Tongue (tissue), 2 donors: ENCODE results near the gene G6PC3. TPM values are rescaled to one million over a fixed set of nuclear protein-coding genes. Genes with fewer than 3 reads are reported as not detected.
A peak's percentile ranks its signal among the peaks of the same experiment; 100 is the strongest.
"Not testable (repeated sequence)": the region's sequence is repeated elsewhere in the genome, so short reads cannot be mapped to it uniquely, and the experiment has no call there.

Experiments
- DNase-seq: peaks from one replicate; pipeline ENCODE4 v3.0.0-alpha.2; 2015
- total RNA-seq: library from RNA; depleted of rRNA; stranded (reverse); fragments of >200 nt; gene quantifications from one replicate; pipeline ENCODE4 v1.2.3, GENCODE V29; 2014

The G6PC3 gene
- total RNA-seq, 1 donor from 2014 or later: 7.8 TPM

- no peak for DNase-seq
These were observed 38.7 kb downstream of the G6PC3 start for GRCh38 chr17:44109312-44109630.

- DNase-seq: no peak
These were observed 39.6 kb downstream of the G6PC3 start for GRCh38 chr17:44110011-44110686.

GRCh38 chr17:44110823-44111633 lies 40.5 kb downstream of the G6PC3 start:
- peak; percentile 98 for DNase-seq

GRCh38 chr17:44111777-44112176 lies 41.2 kb downstream of the G6PC3 start:
- no peak for DNase-seq

- DNase-seq: peak; percentile 84
These were observed 42.0 kb downstream of the G6PC3 start for GRCh38 chr17:44112284-44113280.

GRCh38 chr17:44113382-44113781 lies 42.8 kb downstream of the G6PC3 start:
- no peak for DNase-seq

GRCh38 chr17:44113868-44114840 lies 43.6 kb downstream of the G6PC3 start:
- DNase-seq: no peak

GRCh38 chr17:44115585-44116415 lies 45.3 kb downstream of the G6PC3 start:
- peak; percentile 65 for DNase-seq

- no peak for DNase-seq
These were observed 46.8 kb downstream of the G6PC3 start for GRCh38 chr17:44117351-44117750.

GRCh38 chr17:44118427-44119050 lies 48.0 kb downstream of the G6PC3 start:
- DNase-seq: no peak

GRCh38 chr17:44119062-44119461 lies 48.5 kb downstream of the G6PC3 start:
- no peak for DNase-seq

GRCh38 chr17:44119798-44120197 lies 49.3 kb downstream of the G6PC3 start:
- DNase-seq: no peak

GRCh38 chr17:44120281-44120680 lies 49.7 kb downstream of the G6PC3 start:
- not testable (repeated sequence) for DNase-seq

GRCh38 chr17:44120851-44121605 lies 50.5 kb downstream of the G6PC3 start:
- DNase-seq: no peak

- DNase-seq: no peak
These were observed 51.7 kb downstream of the G6PC3 start for GRCh38 chr17:44121997-44122815.

GRCh38 chr17:44122816-44123355 lies 52.4 kb downstream of the G6PC3 start:
- no peak for DNase-seq

GRCh38 chr17:44123356-44124117 lies 53.0 kb downstream of the G6PC3 start, which contains the start of gene HDAC5:
TSS of gene HDAC5 (minus strand) at chr17:44123641. CDS start at chr17:44117515, 6,126 bp downstream.
- peak; percentile 98 for DNase-seq
